HepG2 (cell line): Measurements from ENCODE around the gene COL18A1. TPM values are rescaled to one million over a fixed set of nuclear protein-coding genes. Genes with fewer than 3 reads are reported as not detected.
A peak's percentile ranks its signal among the peaks of the same experiment; 100 is the strongest.

Experiments
- ATAC-seq: fragments of 200-7000 bp; cut with Tn5 transposase; 3 replicates; pipeline ENCODE4 v1.9.1; 2020; ENCODE audit warnings: mild to moderate bottlenecking, moderate library complexity
- BruUV-seq: library from RNA; stranded (reverse); fragments of 400-500 nt; replicated peaks from 2 replicates; lab custom pipeline; 2021; lab: Mats Ljungman, UMichigan
- CTCF ChIA-PET: fragments of 300-600 bp; formaldehyde crosslinking; extraction: SDS; loops from one replicate; lab custom pipeline; 2021; ENCODE audit warnings: low total read pairs, inconsistent platforms, low intra/inter-chr PET ratio; lab: Yijun Ruan, JAX
- POLR2A ChIA-PET: fragments of 350-600 bp; sonication (Branson Sonifier 250); formaldehyde crosslinking; loops from one replicate; lab custom pipeline; 2020; ENCODE audit warnings: antibody characterized with exemption, inconsistent platforms; lab: Yijun Ruan, JAX
- DNase-seq: peaks from one replicate; pipeline ENCODE4 v3.0.0-alpha.2; 2015; ENCODE audit warnings: low spot score
- FAIRE-seq: peaks from 3 replicates; lab custom pipeline; 2011; peaks lifted over from hg19 to GRCh38; lab: Jason Lieb, UNC
- H2AFZ ChIP-seq: one replicate; pipeline ENCODE4 v1.6.1; 2011; ENCODE audit warnings: low read length, inconsistent platforms
- H3K27ac ChIP-seq: fragments of 300-600 bp; 3 replicates; pipeline ENCODE4 v1.8.0; 2011; ENCODE audit warnings: mixed run types, mild to moderate bottlenecking, mixed read lengths, low read length, inconsistent platforms; ENCODE audit not compliant: insufficient read depth; ENCODE audit errors: extremely low read length
- H3K27me3 ChIP-seq, 2 experiments: fragments of 200-600 bp in 1 of 2; 2 replicates in 1 of 2; 3 replicates in 1 of 2; pipeline versions ENCODE4 v1.6.0 to v1.8.0; 2011; ENCODE audit warnings: low read length in 2 of 2, mild to moderate bottlenecking in 2 of 2, moderate library complexity in 2 of 2, inconsistent platforms in 1 of 2; ENCODE audit not compliant: insufficient read depth in 2 of 2, control insufficient read depth in 1 of 2
- H3K36me3 ChIP-seq, 2 experiments: fragments of 200-600 bp in 1 of 2; replicated peaks in 1 of 2; 2 replicates in 1 of 2; 3 replicates in 1 of 2; pipeline versions ENCODE4 v1.5.1 to v1.8.0; 2011; ENCODE audit warnings: low read length in 2 of 2, inconsistent platforms in 1 of 2; ENCODE audit not compliant: insufficient read depth in 2 of 2, control insufficient read depth in 1 of 2
- H3K4me1 ChIP-seq: 2 replicates; pipeline ENCODE4 v1.5.1; 2012; ENCODE audit warnings: low read length, inconsistent platforms; ENCODE audit not compliant: insufficient read depth
- H3K4me2 ChIP-seq: 2 replicates; pipeline ENCODE4 v1.6.0; 2011; ENCODE audit warnings: low read depth, low read length, inconsistent platforms
- H3K4me3 ChIP-seq, 3 experiments: fragments of 200-600 bp in 1 of 3; sonication (generic), shearing (Covaris generic) in 1 of 3; replicated peaks in 1 of 3; 2 replicates each; pipeline ENCODE4 v1.5.1; 2011 to 2016; ENCODE audit warnings: low read length in 3 of 3, inconsistent platforms in 2 of 3, low read depth in 2 of 3, mild to moderate bottlenecking in 2 of 3, control low read depth in 1 of 3, mixed read lengths in 1 of 3; ENCODE audit not compliant: insufficient read depth in 1 of 3
- H3K79me2 ChIP-seq: one replicate; pipeline ENCODE4 v1.6.1; 2011; ENCODE audit warnings: low read length, inconsistent platforms; ENCODE audit not compliant: insufficient read depth
- H3K9ac ChIP-seq: 2 replicates; pipeline ENCODE4 v1.6.0; 2011; ENCODE audit warnings: mild to moderate bottlenecking, low read depth, low read length, inconsistent platforms; ENCODE audit not compliant: insufficient read depth
- H3K9me3 ChIP-seq: 2 replicates; pipeline ENCODE4 v1.5.1; 2012; ENCODE audit warnings: mild to moderate bottlenecking, low read length
- H4K20me1 ChIP-seq: 2 replicates; pipeline ENCODE4 v1.6.0; 2011; ENCODE audit warnings: inconsistent platforms, mild to moderate bottlenecking, low read length, moderate library complexity; ENCODE audit not compliant: insufficient read depth
- GATAD1 ChIP-seq: IDR thresholded peaks from 2 replicates; pipeline ENCODE4 v1.6.1; 2016; ENCODE audit warnings: missing genetic modification reagents, missing compliant biosample characterization
- HMG20A ChIP-seq: IDR thresholded peaks from 2 replicates; pipeline ENCODE4 v1.6.1; 2016; ENCODE audit warnings: borderline replicate concordance
- HOXA3 ChIP-seq: sonication (generic); formaldehyde crosslinking; IDR thresholded peaks from 2 replicates; pipeline ENCODE4 v1.5.0; 2020; ENCODE audit warnings: missing genetic modification reagents
- IKZF1 ChIP-seq: fragments of 450-650 bp; IDR thresholded peaks from 2 replicates; pipeline ENCODE4 v1.7.1; 2016
- ISL2 ChIP-seq: sonication (generic); formaldehyde crosslinking; IDR thresholded peaks from 2 replicates; pipeline ENCODE4 v1.5.0; 2020; ENCODE audit warnings: missing genetic modification reagents
- MAFK ChIP-seq, 2 experiments: IDR thresholded peaks in 1 of 2; conservative IDR thresholded peaks in 1 of 2; 2 replicates each; pipeline ENCODE4 v1.6.1; 2011; ENCODE audit warnings: improper control_type of control experiment in 2 of 2, low read length in 2 of 2
- MTA3 ChIP-seq: sonication (generic); formaldehyde crosslinking; IDR thresholded peaks from 2 replicates; pipeline ENCODE4 v1.4.0; 2020; ENCODE audit warnings: missing genetic modification reagents
- POGZ ChIP-seq: sonication (generic); formaldehyde crosslinking; IDR thresholded peaks from 2 replicates; pipeline ENCODE4 v1.4.0; 2020; ENCODE audit warnings: mild to moderate bottlenecking, missing genetic modification reagents
- SIX4 ChIP-seq: sonication (generic); formaldehyde crosslinking; IDR thresholded peaks from 2 replicates; pipeline ENCODE4 v1.4.0; 2020; ENCODE audit warnings: missing genetic modification reagents
- U2AF1 ChIP-seq: fragments of 200-400 bp; formaldehyde crosslinking; optimal IDR thresholded peaks from 2 replicates; pipeline ENCODE3; 2017; ENCODE audit warnings: mild to moderate bottlenecking, low read depth, low read length
- YY1 ChIP-seq: IDR thresholded peaks from 2 replicates; pipeline ENCODE4 v1.6.1; 2011; ENCODE audit warnings: low read length, low read depth, moderate library complexity, mild to moderate bottlenecking; ENCODE audit not compliant: insufficient read depth, insufficient replicate concordance
- ZBTB1 ChIP-seq: sonication (generic); formaldehyde crosslinking; IDR thresholded peaks from 2 replicates; pipeline ENCODE4 v1.4.0; 2020; ENCODE audit warnings: missing genetic modification reagents, borderline replicate concordance
- ZNF234 ChIP-seq: sonication (generic); formaldehyde crosslinking; conservative IDR thresholded peaks from 2 replicates; pipeline ENCODE4 v1.5.1; 2020; ENCODE audit warnings: mild to moderate bottlenecking, missing genetic modification reagents
- ZNF253 ChIP-seq: sonication (generic); formaldehyde crosslinking; IDR thresholded peaks from 2 replicates; pipeline ENCODE4 v1.8.0; 2022; ENCODE audit warnings: mild to moderate bottlenecking, missing genetic modification reagents, borderline replicate concordance
- ZNF468 ChIP-seq: sonication (generic); formaldehyde crosslinking; IDR thresholded peaks from 2 replicates; pipeline ENCODE4 v1.8.0; 2022; ENCODE audit warnings: mild to moderate bottlenecking, moderate library complexity, missing genetic modification reagents
- WGBS: methylation state at CpG from one replicate; pipeline ENCODE4 v1.1.6; 2017; ENCODE audit warnings: low lambda C conversion rate; 5-methylcytosine and 5-hydroxymethylcytosine counted together
- in situ Hi-C: cut with HindIII; loops from 2 replicates; pipeline ENCODE4 v1.10.0; 2017; ENCODE audit warnings: low pct_unique_long_range_greater_than_20kb; ENCODE audit not compliant: extremely low pct_ligation_motif_present
- intact Hi-C: fragments of 100-400 bp; cut with micrococcal nuclease; formaldehyde crosslinking; loops from one replicate; pipeline ENCODE4 v1.10.0; 2022; ENCODE audit not compliant: unreplicated experiment
- polyA plus RNA-seq, 8 experiments: library from polyadenylated mRNA; depleted of rRNA in 3 of 8; stranded (reverse) in 7 of 8; unstranded in 1 of 8; fragments of >200 nt; fragmentation: Illumina TruSeq in 4 of 8; extraction: Trizol in 4 of 8; gene quantifications; 2 replicates each; pipeline versions ENCODE4 v1.2.1 to v1.2.3, GENCODE V29; 2011 to 2016; ENCODE audit warnings: low read depth in 4 of 8, missing spikeins in 1 of 8, mixed read lengths in 1 of 8; ENCODE audit not compliant: insufficient read depth in 1 of 8
- total RNA-seq, 5 experiments: library from RNA; depleted of rRNA; stranded (reverse); fragments of >200 nt; fragmentation: Illumina TruSeq; extraction: Trizol; gene quantifications; 2 replicates each; pipeline ENCODE4 v1.2.3, GENCODE V29; 2016; ENCODE audit warnings: low read depth in 1 of 5
- TF ChIP-seq, protein P1 (sequence below), 2 experiments: sonication (generic) in 1 of 2; formaldehyde crosslinking in 1 of 2; IDR thresholded peaks; 2 replicates each; pipeline versions ENCODE4 v1.5.1 to v1.6.1; 2011 to 2020; ENCODE audit warnings: borderline replicate concordance in 1 of 2, low read depth in 1 of 2, low read length in 1 of 2, mild to moderate bottlenecking in 1 of 2, missing genetic modification reagents in 1 of 2, moderate library complexity in 1 of 2
- TF ChIP-seq, protein P2 (sequence below): sonication (generic); formaldehyde crosslinking; IDR thresholded peaks from 2 replicates; pipeline ENCODE4 v1.8.0; 2022; ENCODE audit warnings: missing genetic modification reagents, mild to moderate bottlenecking, moderate library complexity, borderline replicate concordance

Gene COL18A1
- total and polyA plus RNA-seq, 2 of the 13 experiments (the other 11 are each of a cell fraction or from before 2014, with no cell fraction given) = 79.0 to 102 TPM

DNA sequence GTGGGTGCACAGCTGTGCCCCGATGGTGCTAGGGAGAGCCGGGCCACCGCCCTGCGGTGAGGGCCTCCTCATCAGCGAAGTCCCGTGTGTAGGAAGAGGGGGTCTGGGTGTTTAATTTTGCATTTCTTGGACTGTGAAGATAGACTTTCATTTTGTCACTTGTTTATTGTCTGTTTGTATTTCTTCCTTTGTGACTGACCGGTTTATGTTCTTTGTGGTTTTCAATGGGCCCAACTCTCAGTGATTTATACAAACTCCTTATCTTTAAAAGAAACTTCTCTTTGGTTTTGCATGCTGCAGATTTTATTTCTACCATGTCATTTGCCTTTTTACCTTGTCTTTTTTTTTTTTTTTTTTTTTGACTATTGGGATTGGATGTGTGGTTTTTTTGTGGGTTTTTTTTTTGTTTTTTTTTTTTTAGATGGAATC is 65.1 kb downstream of the COL18A1 start:
- BruUV-seq = TSS peak; percentile 81
- peak overlapping the region; percentile 86 for H3K9ac ChIP-seq
- DNase-seq (no peak), FAIRE-seq (no peak), ATAC-seq (no peak)
- no peaks in the 10 kb centered on the region for H4K20me1 ChIP-seq
- H3K79me2 ChIP-seq = peaks cover 27% of the 10 kb centered on the region
- H3K4me3 ChIP-seq = peak overlapping the region; percentile 38 to 69 (median 42); a peak in 5 of 6 replicates
- POLR2A ChIA-PET = interaction anchor here (0.6 to 5.2 kb wide), 31 partner anchors 8 to 182 kb away, joined by 3 to 65 read pairs (median 4); partner anchors contain the start of gene POFUT2
- peak overlapping the region; percentile 86 for H3K4me2 ChIP-seq
- no peaks in the 10 kb centered on the region for H3K27me3 ChIP-seq
- peaks cover 5 to 26% of the 10 kb centered on the region in 2 experiments for H3K36me3 ChIP-seq
- intact Hi-C loops (no loop called here), in situ Hi-C loops (no loop called here)
- peaks cover 75% of the 10 kb centered on the region for H3K4me1 ChIP-seq
- no peaks in the 10 kb centered on the region for H3K9me3 ChIP-seq
- peak overlapping the region; percentile 99 for H3K27ac ChIP-seq
- CTCF ChIA-PET = no interaction called here
- WGBS = 2% methylated on average over 7 of the region's 7 CpGs
- H2AFZ ChIP-seq = no peak overlapping the region
- TF ChIP-seq IKZF1 (no peak), ZBTB1 (no peak), ZNF234 (CRISPR knock-in tag) (0 out of 2 replicates have a peak, but pooled peaks have one; percentile 53), ZNF468 (CRISPR knock-in tag) (no peak), HOXA3 (CRISPR knock-in tag) (no peak), MTA3 (CRISPR knock-in tag) (no peak), U2AF1 (no peak), SIX4 (CRISPR knock-in tag) (no peak), YY1 (peak; percentile 7), ZNF253 (CRISPR knock-in tag) (no peak), HMG20A (no peak), ISL2 (CRISPR knock-in tag) (no peak), GATAD1 (CRISPR knock-in tag) (no peak), MAFK (conservative IDR thresholded peaks at IDR 0.05 in 1 of 2, IDR thresholded peaks at IDR 0.05 in 1 of 2; ENCODE audit: low read length in 2 of 2) (no peak), POGZ (CRISPR knock-in tag) (no peak)
- TF ChIP-seq, protein P1, sequence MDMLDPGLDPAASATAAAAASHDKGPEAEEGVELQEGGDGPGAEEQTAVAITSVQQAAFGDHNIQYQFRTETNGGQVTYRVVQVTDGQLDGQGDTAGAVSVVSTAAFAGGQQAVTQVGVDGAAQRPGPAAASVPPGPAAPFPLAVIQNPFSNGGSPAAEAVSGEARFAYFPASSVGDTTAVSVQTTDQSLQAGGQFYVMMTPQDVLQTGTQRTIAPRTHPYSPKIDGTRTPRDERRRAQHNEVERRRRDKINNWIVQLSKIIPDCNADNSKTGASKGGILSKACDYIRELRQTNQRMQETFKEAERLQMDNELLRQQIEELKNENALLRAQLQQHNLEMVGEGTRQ (IDR thresholded peaks at IDR 0.05; ENCODE audit: low read depth, low read length) = no peak
- TF ChIP-seq, protein P1 (CRISPR knock-in tag; IDR thresholded peaks at IDR 0.05; ENCODE audit: borderline replicate concordance) = no peak
- TF ChIP-seq, protein P2, sequence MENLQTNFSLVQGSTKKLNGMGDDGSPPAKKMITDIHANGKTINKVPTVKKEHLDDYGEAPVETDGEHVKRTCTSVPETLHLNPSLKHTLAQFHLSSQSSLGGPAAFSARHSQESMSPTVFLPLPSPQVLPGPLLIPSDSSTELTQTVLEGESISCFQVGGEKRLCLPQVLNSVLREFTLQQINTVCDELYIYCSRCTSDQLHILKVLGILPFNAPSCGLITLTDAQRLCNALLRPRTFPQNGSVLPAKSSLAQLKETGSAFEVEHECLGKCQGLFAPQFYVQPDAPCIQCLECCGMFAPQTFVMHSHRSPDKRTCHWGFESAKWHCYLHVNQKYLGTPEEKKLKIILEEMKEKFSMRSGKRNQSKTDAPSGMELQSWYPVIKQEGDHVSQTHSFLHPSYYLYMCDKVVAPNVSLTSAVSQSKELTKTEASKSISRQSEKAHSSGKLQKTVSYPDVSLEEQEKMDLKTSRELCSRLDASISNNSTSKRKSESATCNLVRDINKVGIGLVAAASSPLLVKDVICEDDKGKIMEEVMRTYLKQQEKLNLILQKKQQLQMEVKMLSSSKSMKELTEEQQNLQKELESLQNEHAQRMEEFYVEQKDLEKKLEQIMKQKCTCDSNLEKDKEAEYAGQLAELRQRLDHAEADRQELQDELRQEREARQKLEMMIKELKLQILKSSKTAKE (CRISPR knock-in tag) = no peak
